IMR-90 (cell line): ENCODE data around the gene ASPN. TPM values are rescaled to one million over a fixed set of nuclear protein-coding genes. Genes with fewer than 3 reads are reported as not detected.

Experiments used
- ATAC-seq: fragments of 200-7000 bp; cut with Tn5 transposase; 2 replicates; pipeline ENCODE4 v1.9.1; 2020; ENCODE audit warnings: low read depth, mild to moderate bottlenecking, moderate library complexity
- BruUV-seq: library from RNA; stranded (reverse); fragments of 400-500 nt; replicated peaks from 2 replicates; lab custom pipeline; 2021; lab: Mats Ljungman, UMichigan
- CTCF ChIA-PET: fragments of 300-600 bp; formaldehyde crosslinking; extraction: SDS; loops from one replicate; lab custom pipeline; 2021; ENCODE audit warnings: antibody characterized with exemption; lab: Yijun Ruan, JAX
- POLR2A ChIA-PET: fragments of 300-600 bp; sonication (Branson Sonifier 250); formaldehyde crosslinking; loops from one replicate; lab custom pipeline; 2022; ENCODE audit warnings: antibody characterized with exemption; ENCODE audit not compliant: unreplicated experiment; lab: Charles Lee
- DNase-seq: peaks from one replicate; pipeline ENCODE4 v3.0.0; 2013
- H2AFZ ChIP-seq: replicated peaks from 2 replicates; pipeline ENCODE3; 2013; ENCODE audit warnings: low read length, mild to moderate bottlenecking; ENCODE audit not compliant: poor library complexity
- H2AK5ac ChIP-seq: 2 replicates; pipeline ENCODE4 v1.6.1; 2013; ENCODE audit warnings: low read depth, low read length, inconsistent platforms
- H2AK9ac ChIP-seq: replicated peaks from 2 replicates; pipeline ENCODE3; 2013; ENCODE audit warnings: mild to moderate bottlenecking, low read depth, low read length, moderate library complexity; ENCODE audit not compliant: poor library complexity
- H2BK120ac ChIP-seq: 2 replicates; pipeline ENCODE4 v1.6.1; 2013; ENCODE audit warnings: low read depth, low read length, inconsistent platforms
- H2BK15ac ChIP-seq: 3 replicates; pipeline ENCODE4 v1.6.1; 2013; ENCODE audit warnings: low read depth, low read length, inconsistent platforms
- H2BK20ac ChIP-seq: 2 replicates; pipeline ENCODE4 v1.6.1; 2013; ENCODE audit warnings: low read depth, mild to moderate bottlenecking, inconsistent platforms, low read length, moderate library complexity
- H2BK5ac ChIP-seq: 2 replicates; pipeline ENCODE4 v1.6.1; 2013; ENCODE audit warnings: mild to moderate bottlenecking, low read depth, low read length, inconsistent platforms; ENCODE audit not compliant: poor library complexity, severe bottlenecking
- H3K14ac ChIP-seq: replicated peaks from 2 replicates; pipeline ENCODE4 v1.6.1; 2013; ENCODE audit warnings: low read depth, low read length, inconsistent platforms
- H3K18ac ChIP-seq: 2 replicates; pipeline ENCODE4 v1.6.1; 2013; ENCODE audit warnings: low read depth, low read length, control low read depth
- H3K23ac ChIP-seq: 2 replicates; pipeline ENCODE4 v1.6.1; 2013; ENCODE audit warnings: low read depth, low read length, inconsistent platforms
- H3K27ac ChIP-seq: 2 replicates; pipeline ENCODE4 v1.5.1; 2013; ENCODE audit warnings: mild to moderate bottlenecking, control low read depth, low read length; ENCODE audit not compliant: insufficient read depth
- H3K27me3 ChIP-seq: 2 replicates; pipeline ENCODE4 v1.6.1; 2013; ENCODE audit warnings: low read length; ENCODE audit not compliant: control insufficient read depth, insufficient read depth
- H3K36me3 ChIP-seq: 2 replicates; pipeline ENCODE4 v1.6.1; 2013; ENCODE audit warnings: low read length, mixed read lengths; ENCODE audit not compliant: control insufficient read depth, insufficient read depth
- H3K4ac ChIP-seq: 2 replicates; pipeline ENCODE4 v1.6.1; 2013; ENCODE audit warnings: low read depth, low read length, inconsistent platforms
- H3K4me1 ChIP-seq: 2 replicates; pipeline ENCODE4 v1.6.1; 2013; ENCODE audit warnings: low read length, mixed read lengths; ENCODE audit not compliant: control insufficient read depth, insufficient read depth
- H3K4me2 ChIP-seq: 2 replicates; pipeline ENCODE4 v1.6.1; 2013; ENCODE audit warnings: low read depth, mild to moderate bottlenecking, control low read depth, low read length, moderate library complexity
- H3K4me3 ChIP-seq: 2 replicates; pipeline ENCODE4 v1.5.1; 2013; ENCODE audit warnings: low read depth, mild to moderate bottlenecking, control low read depth, low read length, moderate library complexity; ENCODE audit not compliant: insufficient read depth
- H3K56ac ChIP-seq: 2 replicates; pipeline ENCODE4 v1.6.1; 2013; ENCODE audit warnings: low read length, inconsistent platforms; ENCODE audit not compliant: insufficient read depth; ENCODE audit errors: extremely low read depth
- H3K79me1 ChIP-seq, 2 experiments: 2 replicates each; pipeline ENCODE4 v1.6.1; 2013; ENCODE audit warnings: low read length in 2 of 2, inconsistent platforms in 1 of 2, low read depth in 1 of 2
- H3K9ac ChIP-seq: 2 replicates; pipeline ENCODE4 v1.6.1; 2013; ENCODE audit warnings: low read depth, low read length, control low read depth
- H3K9me1 ChIP-seq: 2 replicates; pipeline ENCODE4 v1.6.1; 2013; ENCODE audit warnings: low read length, inconsistent platforms; ENCODE audit not compliant: insufficient read depth
- H3K9me3 ChIP-seq: 2 replicates; pipeline ENCODE4 v1.6.1; 2013; ENCODE audit warnings: low read length; ENCODE audit not compliant: control insufficient read depth, insufficient read depth
- H4K20me1 ChIP-seq: 2 replicates; pipeline ENCODE4 v1.6.1; 2013; ENCODE audit warnings: low read length, inconsistent platforms; ENCODE audit not compliant: insufficient read depth
- H4K5ac ChIP-seq: 2 replicates; pipeline ENCODE4 v1.6.1; 2013; ENCODE audit warnings: mild to moderate bottlenecking, low read depth, low read length, control low read depth
- H4K8ac ChIP-seq, 2 experiments: 2 replicates each; pipeline ENCODE4 v1.6.1; 2013; ENCODE audit warnings: low read depth in 2 of 2, low read length in 2 of 2, control low read depth in 1 of 2, inconsistent platforms in 1 of 2
- H4K91ac ChIP-seq: 2 replicates; pipeline ENCODE4 v1.6.1; 2013; ENCODE audit warnings: low read depth, low read length, inconsistent platforms; ENCODE audit not compliant: insufficient read depth
- BHLHE40 ChIP-seq: fragments of 150-350 bp; IDR thresholded peaks from 2 replicates; pipeline ENCODE4 v1.6.1; 2016; ENCODE audit warnings: mild to moderate bottlenecking, low read depth, low read length
- CEBPB ChIP-seq: IDR thresholded peaks from 2 replicates; pipeline ENCODE4 v1.6.1; 2012; ENCODE audit warnings: low read depth, low read length, improper control_type of control experiment
- CHD1 ChIP-seq: IDR thresholded peaks from 2 replicates; pipeline ENCODE4 v1.6.1; 2012; ENCODE audit warnings: low read depth, low read length, improper control_type of control experiment
- ELK1 ChIP-seq: fragments of 150-350 bp; IDR thresholded peaks from 2 replicates; pipeline ENCODE4 v1.6.1; 2016; ENCODE audit warnings: low read depth, mild to moderate bottlenecking, low read length, moderate library complexity, borderline replicate concordance
- MAFK ChIP-seq: IDR thresholded peaks from 2 replicates; pipeline ENCODE4 v1.6.1; 2012; ENCODE audit warnings: low read depth, low read length, improper control_type of control experiment
- RAD21 ChIP-seq: IDR thresholded peaks from 2 replicates; pipeline ENCODE4 v1.6.1; 2012; ENCODE audit warnings: low read length, improper control_type of control experiment
- RCOR1 ChIP-seq: IDR thresholded peaks from 2 replicates; pipeline ENCODE4 v1.6.1; 2012; ENCODE audit warnings: mild to moderate bottlenecking, low read length, improper control_type of control experiment; ENCODE audit not compliant: insufficient replicate concordance
- SMC3 ChIP-seq: fragments of 150-350 bp; IDR thresholded peaks from 2 replicates; pipeline ENCODE4 v1.6.1; 2016; ENCODE audit warnings: low read depth, mild to moderate bottlenecking, antibody characterized with exemption, low read length, moderate library complexity
- WGBS, 2 experiments: methylation state at CpG; one replicate each; pipeline versions ENCODE4 v1.1.5 to v1.1.7; 2013; ENCODE audit warnings: missing lambda C conversion rate in 2 of 2; ENCODE audit not compliant: insufficient read length in 1 of 2; ENCODE audit errors: extremely low coverage in 2 of 2; 5-methylcytosine and 5-hydroxymethylcytosine counted together
- dilution Hi-C: fragments of 300-500 bp; cut with HindIII; formaldehyde crosslinking; loops from one replicate; pipeline ENCODE4 v1.14.3; 2018; ENCODE audit warnings: low sequenced_read_pairs; ENCODE audit not compliant: unreplicated experiment
- in situ Hi-C: fragments of 300-500 bp; cut with MboI; formaldehyde crosslinking; loops from 3 replicates; pipeline ENCODE4 v1.14.3; 2019; ENCODE audit warnings: low sequenced_read_pairs, inconsistent platforms, mixed read lengths
- intact Hi-C: fragments of 100-400 bp; cut with micrococcal nuclease; formaldehyde crosslinking; loops from 2 replicates; pipeline ENCODE4 v1.10.0; 2022
- polyA plus RNA-seq, 3 experiments: library from polyadenylated mRNA; depleted of rRNA; stranded (reverse); fragments of >200 nt; gene quantifications; 2 replicates each; pipeline ENCODE4 v1.2.3, GENCODE V29; 2012; ENCODE audit warnings: low replicate concordance in 1 of 3
- total RNA-seq: library from RNA; depleted of rRNA; stranded (reverse); fragments of >200 nt; gene quantifications from 2 replicates; pipeline ENCODE4 v1.2.3, GENCODE V29; 2012
- TF ChIP-seq, protein P1 (sequence below): conservative IDR thresholded peaks from 2 replicates; pipeline ENCODE4 v1.5.1; 2012; ENCODE audit warnings: mild to moderate bottlenecking, low read depth, low read length, improper control_type of control experiment

ASPN gene
- total and polyA plus RNA-seq, 2 of the 4 experiments (the other 2 are of a cell fraction) = under 0.01 to 0.09 TPM

DNA sequence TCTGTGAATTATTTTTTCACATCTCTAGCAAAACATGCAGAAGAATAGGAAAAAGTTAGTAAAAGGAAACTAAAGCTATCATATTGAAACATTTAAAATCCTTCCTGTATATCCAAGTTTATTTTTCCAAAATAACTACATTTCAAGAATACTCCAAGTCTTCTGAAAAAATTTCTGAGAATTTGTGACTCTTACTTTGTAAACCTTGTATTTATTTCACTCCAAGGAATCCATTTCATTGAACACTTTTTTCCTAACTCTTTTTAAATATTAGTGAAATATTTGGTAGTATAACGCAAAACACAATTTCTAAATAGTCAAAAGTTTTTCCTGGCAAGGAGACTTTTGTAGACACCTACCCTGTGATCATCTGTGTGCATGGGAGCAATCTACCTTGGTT, 34.2 kb upstream of the ASPN start:
- H2AK5ac ChIP-seq = no peak overlapping the region
- POLR2A ChIA-PET = no interaction called here
- H3K14ac ChIP-seq = no peak overlapping the region
- dilution Hi-C loops (no loop called here), intact Hi-C loops (loop anchor here (10.0 kb wide), 1 partner anchor 1518 kb away; no protein-coding TSS in a partner anchor), in situ Hi-C loops (no loop called here)
- no peaks in the 10 kb centered on the region for H3K9me3 ChIP-seq
- no peak overlapping the region for H2BK20ac ChIP-seq
- no peak overlapping the region for H4K8ac ChIP-seq
- H2AK9ac ChIP-seq = no peak overlapping the region
- TF ChIP-seq SMC3 = no peak
- no peak for TF ChIP-seq CEBPB
- TF ChIP-seq CHD1 = no peak
- no peak for TF ChIP-seq RAD21
- TF ChIP-seq, protein P1, sequence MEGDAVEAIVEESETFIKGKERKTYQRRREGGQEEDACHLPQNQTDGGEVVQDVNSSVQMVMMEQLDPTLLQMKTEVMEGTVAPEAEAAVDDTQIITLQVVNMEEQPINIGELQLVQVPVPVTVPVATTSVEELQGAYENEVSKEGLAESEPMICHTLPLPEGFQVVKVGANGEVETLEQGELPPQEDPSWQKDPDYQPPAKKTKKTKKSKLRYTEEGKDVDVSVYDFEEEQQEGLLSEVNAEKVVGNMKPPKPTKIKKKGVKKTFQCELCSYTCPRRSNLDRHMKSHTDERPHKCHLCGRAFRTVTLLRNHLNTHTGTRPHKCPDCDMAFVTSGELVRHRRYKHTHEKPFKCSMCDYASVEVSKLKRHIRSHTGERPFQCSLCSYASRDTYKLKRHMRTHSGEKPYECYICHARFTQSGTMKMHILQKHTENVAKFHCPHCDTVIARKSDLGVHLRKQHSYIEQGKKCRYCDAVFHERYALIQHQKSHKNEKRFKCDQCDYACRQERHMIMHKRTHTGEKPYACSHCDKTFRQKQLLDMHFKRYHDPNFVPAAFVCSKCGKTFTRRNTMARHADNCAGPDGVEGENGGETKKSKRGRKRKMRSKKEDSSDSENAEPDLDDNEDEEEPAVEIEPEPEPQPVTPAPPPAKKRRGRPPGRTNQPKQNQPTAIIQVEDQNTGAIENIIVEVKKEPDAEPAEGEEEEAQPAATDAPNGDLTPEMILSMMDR = no peak
- no peak for TF ChIP-seq BHLHE40
- no peak for TF ChIP-seq ELK1
- no peak for TF ChIP-seq RCOR1
- TF ChIP-seq MAFK = no peak
- H3K4me3 ChIP-seq = no peak overlapping the region
- peaks cover 6% of the 10 kb centered on the region; the same call in 1 of the 2 replicates for H3K9me1 ChIP-seq
- ATAC-seq = no peak
- no peaks in the 10 kb centered on the region for H3K79me1 ChIP-seq
- CTCF ChIA-PET = no interaction called here
- H3K4me1 ChIP-seq = peaks cover 9% of the 10 kb centered on the region
- WGBS, 2 experiments = no CpG with 5 or more reads among the region's 1 CpG
- H3K4ac ChIP-seq = no peak overlapping the region
- no peaks in the 10 kb centered on the region for H3K27me3 ChIP-seq
- H2BK15ac ChIP-seq = no peak overlapping the region
- H2BK120ac ChIP-seq = no peak overlapping the region
- H4K91ac ChIP-seq = no peak overlapping the region
- DNase-seq = no peak
- no peaks in the 10 kb centered on the region for H4K20me1 ChIP-seq
- no peak overlapping the region for H3K27ac ChIP-seq
- H2BK5ac ChIP-seq = no peak overlapping the region
- no peak overlapping the region for H3K4me2 ChIP-seq
- H3K9ac ChIP-seq = no peak overlapping the region
- H3K56ac ChIP-seq = no peak overlapping the region
- BruUV-seq = no TSS peak
- no peak overlapping the region for H2AFZ ChIP-seq
- no peaks in the 10 kb centered on the region for H3K36me3 ChIP-seq
- H3K18ac ChIP-seq = no peak overlapping the region
- no peak overlapping the region for H3K23ac ChIP-seq
- no peak overlapping the region for H4K5ac ChIP-seq
